ENCODE measurements around the gene PRKD1.
"Not testable (repeated sequence)": the region's sequence is repeated elsewhere in the genome, so short reads cannot be mapped to it uniquely, and the experiment has no call there.

The PRKD1 gene

DNA sequence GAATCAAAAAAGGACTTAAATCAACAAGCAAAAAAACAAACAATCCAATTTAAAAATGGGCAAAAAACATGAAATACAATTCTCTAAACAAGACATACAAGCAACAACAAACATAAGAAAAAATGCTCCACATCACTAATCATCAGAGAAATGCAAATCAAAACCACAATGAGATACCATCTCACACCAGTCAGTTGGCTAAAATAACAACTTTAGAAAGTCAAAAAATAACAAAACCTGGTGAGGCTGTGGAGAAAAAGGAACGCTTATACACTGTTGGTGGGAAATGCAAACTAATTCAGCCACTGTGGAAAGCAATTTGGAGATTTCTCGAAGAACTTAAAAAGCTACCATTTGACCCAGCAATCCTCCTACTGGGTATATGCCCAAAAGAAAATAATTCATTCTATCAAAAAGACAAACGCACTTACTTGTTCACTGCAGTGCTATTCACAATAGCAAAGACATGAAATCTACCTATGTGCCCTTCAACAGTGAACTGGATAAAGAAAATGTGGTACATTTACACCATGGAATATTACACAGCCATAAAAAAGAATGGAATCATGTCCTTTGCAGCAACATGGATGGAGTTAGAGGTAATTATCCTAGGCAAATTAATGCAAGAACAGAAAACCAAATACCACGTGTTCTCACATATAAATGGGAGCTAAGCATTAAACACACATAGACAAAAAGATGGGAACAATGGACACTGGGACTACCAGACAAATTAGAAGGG is 26.9 kb downstream of the PRKD1 start:
- DNase-seq (ENCODE audit: low spot score) = no peak

DNA sequence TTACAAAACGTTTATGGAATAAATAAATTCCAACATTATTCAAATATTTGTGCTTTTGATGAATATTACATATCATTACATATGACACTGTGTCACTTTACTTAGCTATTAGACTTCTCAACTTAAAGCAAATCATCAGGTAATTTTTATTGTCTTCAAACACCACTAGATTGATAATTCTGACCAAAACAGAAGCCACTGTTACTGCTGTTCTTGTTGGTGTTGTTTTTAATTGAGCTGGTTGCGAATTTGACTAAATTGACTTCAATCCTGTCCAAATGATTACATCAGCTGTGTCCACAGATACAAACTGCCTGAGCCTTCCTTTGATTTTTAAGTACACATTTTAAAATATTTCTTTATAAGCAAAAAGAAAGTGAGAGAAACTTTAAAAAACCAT is 29.2 kb downstream of the PRKD1 start:
- no peak for DNase-seq (ENCODE audit: low spot score)

DNA sequence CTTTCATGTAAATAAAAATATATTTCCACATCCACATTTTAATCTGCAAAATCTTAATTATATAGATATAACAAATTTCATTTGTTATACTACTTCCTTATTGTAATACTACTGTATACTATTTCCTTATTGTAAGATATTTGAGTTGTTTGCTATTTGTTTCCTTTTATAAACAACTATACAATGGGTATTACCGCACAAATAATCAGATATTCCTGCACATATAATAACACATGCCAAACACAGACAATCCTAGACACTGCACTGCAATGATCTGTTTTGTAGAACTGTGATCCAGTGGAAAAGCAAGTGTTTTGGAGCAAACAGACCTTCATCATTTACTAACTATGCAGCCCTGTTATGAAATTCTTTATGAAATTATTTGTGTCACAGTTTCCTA is 30.5 kb downstream of the PRKD1 start:
- DNase-seq (ENCODE audit: low spot score) = no peak

DNA sequence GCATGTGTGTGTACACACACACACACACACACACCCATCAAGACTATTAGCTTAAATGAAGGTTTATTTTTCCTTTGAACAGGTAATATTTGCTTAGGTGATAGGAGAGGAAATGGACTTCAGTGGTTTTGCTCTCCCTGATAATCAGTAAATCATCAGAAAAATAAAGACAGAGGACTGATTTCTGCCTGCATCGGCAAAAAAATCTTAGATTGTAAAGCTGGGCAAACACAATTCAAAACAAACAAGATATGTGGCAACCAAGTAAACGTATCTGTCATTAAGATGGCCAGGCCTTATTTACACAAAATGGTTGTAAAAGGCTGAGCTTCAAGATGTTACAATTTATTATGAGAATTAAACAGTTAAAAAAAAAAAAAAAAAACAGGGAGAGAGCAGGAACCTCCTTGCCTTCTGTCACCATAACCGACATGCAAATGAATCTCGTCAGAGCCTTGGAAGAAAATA is 31.3 kb downstream of the PRKD1 start:
- no peak for DNase-seq (ENCODE audit: low spot score)

DNA sequence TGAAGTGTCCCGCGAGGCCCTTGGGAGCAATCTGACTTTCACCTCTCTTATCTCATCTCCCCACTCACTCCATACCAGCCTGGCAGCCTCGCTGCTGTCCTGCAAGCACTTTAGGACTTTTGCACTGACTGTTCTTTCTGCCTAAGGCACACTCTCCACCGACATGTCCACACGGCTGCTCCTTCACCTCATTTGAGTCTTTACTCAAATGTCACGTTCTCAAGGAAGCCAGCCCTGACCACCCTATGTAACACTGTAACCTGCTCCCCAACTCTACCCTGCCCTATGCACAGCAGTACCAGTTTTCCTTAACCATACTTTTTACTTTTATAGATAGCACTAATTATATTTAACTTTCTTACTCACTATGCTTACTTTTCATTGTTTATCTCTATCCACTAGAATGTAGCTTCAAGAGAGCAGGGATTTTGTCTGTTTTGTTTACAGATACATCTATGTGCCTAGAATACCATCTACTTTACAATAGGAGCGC is 32.0 kb downstream of the PRKD1 start:
- DNase-seq (ENCODE audit: low spot score) = no peak

DNA sequence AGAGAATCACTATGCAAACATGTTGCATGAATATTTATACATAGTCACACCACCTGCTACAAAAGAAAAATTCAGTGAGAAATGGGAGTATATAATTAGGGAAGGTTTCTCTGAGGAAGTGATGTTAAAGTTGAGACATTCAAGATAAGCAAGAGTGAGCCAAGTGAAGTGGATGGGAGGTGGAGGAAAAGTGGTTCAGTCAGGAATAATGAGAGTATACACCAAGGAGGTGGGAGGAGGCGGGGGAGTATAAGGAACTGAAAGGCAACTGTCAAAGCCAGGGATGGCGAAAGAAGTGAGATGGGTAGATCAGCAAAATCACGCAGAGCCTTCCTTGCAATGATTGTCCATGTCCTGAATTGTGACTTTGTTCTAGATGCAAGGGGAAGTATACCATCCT is 33.7 kb downstream of the PRKD1 start:
- no peak for DNase-seq (ENCODE audit: low spot score)

DNA sequence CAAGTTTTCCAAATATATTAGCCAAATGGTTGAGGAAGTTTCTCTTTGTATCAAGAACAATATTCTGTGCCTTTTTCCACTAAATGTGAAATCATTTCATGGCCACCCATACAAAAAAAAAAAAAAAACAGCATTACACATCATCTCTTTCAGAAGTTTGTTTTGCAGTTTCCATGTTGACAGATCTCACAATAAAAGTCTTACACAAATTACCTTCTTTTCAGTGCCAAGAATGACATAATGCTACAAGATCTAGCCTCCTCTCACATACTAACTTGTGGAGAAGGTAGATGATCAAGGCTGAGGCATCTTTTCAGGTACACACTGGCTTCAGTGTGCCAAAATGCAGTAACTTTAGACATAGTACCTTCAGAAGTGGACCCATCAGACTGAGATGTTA is 35.3 kb downstream of the PRKD1 start:
- no peak for DNase-seq (ENCODE audit: low spot score)

DNA sequence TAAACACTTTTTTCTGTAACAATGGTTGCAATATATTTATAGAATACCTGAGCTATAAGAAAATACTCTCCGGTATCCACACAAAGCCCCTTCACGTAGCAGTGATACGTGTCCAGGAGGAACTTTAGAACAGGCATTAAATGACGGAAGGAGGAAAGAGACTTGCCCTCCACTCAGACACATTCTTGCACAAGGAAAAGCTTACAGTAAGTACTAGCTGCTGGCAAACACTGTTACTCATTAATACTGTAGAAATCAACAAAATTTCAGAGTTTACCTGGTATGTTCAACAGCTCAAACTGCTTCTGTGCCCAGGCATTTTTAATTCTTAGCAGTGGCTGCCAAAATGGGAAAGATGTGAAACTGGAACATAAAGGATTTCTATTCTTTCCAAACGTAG is 41.7 kb downstream of the PRKD1 start:
- no peak for DNase-seq (ENCODE audit: low spot score)

DNA sequence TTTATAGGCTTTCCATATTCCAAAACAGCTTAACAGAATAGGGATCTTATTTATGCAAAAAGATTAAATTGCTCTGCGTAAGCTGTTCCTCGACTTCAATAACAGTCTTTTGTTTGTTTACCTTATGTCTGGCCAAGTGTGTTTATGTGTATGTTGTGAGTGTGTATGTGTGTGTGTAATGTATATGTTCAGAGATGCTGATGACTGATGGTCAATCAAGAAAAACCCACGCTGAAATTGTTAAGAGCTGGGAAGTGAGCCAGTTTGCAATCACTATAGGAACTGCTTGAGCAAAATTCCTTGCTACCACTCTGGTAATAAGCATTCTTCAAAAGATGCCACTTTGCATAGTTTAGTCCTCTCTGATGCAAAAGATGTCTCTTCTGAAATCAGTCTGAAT is 59.6 kb downstream of the PRKD1 start:
- DNase-seq (ENCODE audit: low spot score) = no peak

DNA sequence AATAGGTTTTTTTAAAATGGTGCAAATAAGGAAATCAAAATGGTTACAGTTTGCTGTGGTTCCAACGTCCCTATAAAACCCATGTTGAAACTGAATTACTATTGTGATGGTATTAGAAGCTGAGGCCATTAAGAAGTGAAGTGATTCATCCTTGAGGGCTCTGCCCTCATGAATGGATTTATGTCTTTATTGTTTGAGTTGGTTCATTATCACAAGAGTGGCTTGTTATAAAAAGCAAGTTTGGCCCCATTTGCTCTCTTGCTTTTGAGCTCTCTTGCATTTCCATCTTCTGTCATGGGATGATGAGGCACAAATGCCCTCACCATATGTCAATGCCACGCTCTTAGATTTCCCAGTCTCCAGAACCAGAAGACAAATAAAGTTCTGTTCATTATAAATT is 62.3 kb downstream of the PRKD1 start:
- no peak for DNase-seq (ENCODE audit: low spot score)

DNA sequence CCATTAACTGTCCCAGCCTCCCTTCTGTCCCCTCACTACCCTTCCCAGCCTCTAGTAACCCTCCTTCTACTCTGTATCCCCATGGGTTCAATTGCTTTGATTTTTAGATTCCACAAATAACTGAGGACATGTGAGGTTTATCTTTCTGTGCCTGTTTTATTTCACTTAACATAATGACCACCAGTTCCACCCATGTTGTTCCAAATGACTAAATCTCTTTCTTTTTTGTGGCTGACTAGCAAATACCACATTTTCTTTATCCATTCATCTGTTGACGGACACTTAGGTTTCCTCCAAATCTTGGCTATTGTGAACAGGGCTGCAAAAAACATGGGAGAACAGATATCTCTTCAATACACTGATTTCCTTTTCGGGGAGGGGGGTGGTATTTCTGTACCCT is 65.7 kb downstream of the PRKD1 start:
- no peak for DNase-seq (ENCODE audit: low spot score)

DNA sequence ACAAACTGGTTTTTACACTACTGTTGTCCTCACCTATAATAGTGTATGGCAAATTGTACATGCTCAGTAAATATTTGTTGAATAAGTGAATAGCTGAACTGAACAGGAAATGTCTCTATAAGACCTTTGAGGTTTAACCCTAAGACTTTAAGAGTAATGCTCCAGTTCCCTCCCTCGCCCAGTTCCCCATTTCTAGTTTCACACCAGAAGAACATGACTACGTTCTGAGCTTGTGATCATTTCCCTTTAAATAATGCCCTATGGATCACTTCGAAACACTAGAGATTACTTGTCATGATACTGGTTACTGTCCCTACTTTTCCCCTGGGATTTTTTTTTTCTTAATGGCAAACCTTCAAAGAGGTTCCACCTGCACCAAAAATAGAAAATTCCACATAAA is 69.3 kb downstream of the PRKD1 start:
- DNase-seq (ENCODE audit: low spot score) = no peak

DNA sequence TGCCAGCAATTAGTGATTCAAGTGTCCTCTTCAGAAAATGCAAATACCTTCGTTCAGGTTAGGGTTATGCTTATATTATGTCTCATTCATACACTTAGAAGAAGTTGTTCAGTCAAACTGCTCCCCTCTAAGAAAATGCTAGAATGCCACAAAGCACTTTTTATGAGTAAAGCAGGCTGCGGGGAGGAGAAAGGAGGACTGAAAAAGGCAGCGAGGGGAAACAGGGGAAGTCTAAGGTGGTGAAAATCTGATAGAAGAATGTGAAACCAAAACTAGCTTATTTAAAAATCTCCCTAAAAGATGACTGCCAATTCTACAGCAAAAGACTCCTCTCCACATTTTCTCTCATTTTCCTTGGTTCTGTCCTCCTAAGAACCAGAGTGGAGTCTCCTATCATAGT is 70.1 kb downstream of the PRKD1 start:
- DNase-seq (ENCODE audit: low spot score) = no peak

DNA sequence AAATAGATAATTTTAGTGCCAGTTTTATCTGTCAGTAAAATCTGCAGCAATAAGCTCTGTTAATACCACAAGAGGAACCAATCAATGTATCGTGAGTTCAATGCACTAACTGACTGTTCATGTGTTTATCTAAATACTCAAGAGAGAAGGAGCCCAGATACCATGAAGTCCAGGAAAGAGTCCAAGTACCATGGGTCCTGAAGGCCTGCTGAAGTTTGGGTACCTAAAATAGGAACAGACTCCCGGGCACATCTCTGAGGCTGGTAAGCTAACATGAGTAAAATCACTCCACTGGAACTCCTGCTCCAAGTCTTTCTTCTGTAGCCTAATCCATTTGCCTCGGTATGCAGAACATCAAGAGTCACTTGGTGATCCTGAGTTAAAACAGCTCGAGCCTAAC is 71.1 kb downstream of the PRKD1 start:
- DNase-seq (ENCODE audit: low spot score) = no peak

DNA sequence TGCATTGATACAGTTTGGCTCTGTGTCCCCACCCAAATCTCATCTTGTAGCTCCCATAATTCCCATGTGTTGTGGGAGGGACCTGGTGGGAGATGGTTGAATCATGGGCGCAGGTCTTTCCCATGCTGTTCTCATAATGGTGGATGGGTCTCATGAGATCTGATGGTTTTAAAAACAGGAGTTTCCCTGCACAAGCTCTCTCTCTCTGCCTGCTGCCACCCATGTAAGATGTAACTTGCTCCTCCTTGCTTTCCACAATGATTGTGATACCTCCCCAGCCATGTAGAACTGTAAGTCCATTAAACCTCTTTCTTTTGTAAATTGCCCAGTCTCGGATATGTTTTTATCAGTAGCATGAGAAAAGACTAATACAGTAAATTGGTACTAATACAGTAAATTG is 74.0 kb downstream of the PRKD1 start:
- DNase-seq (ENCODE audit: low spot score) = not testable (repeated sequence)

DNA sequence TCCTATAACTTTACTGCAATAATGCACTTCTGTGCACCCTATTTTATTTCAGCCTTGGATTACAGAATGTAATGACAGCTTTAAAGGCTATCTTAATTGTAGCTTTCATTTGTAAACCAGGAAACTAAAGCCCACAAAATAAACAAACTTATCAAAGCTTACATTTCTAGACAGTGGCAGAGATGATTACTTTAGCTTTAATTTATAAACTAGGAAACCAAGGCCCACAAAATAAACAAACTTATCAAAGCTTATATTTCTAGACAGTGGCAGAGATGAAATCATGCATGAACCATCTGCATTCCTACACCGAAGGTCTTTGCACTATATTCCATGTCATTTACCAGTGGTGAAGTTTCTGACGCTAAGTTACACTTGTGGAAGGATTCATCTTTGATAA is 74.4 kb downstream of the PRKD1 start:
- DNase-seq (ENCODE audit: low spot score) = no peak

DNA sequence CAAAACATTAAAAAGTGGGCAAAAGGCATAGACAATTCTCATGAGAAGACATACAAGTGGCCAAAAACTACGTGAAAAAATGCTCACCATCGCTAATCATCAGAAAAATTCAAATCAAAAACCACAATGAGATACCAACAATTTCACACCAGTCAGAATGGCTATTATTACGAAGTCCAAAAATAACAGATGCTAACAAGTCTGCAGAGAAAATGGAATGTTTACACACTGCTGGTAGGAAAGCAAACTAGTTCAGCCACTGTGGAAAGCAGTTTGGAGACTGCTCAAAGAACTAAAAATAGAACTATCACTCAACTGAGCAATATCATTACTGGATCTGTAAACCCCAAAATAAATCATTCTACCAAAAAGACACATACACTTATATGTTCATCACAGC is 76.2 kb downstream of the PRKD1 start:
- no peak for DNase-seq (ENCODE audit: low spot score)

DNA sequence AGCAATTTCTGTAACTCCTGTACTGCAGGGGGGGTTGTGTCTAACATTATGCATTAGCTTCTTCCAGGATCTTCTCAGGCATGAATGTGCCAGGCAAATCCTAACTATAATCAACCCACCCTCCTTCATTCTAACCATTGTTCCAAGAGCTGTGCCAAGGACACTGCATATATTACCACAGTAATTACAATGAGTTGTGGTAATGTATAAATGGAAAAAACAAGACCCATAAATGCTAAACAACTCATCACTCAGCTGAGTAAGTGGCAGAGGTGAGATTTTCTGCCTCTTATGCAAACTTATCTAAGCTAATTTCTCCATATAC is 80.6 kb downstream of the PRKD1 start:
- DNase-seq (ENCODE audit: low spot score) = no peak

DNA sequence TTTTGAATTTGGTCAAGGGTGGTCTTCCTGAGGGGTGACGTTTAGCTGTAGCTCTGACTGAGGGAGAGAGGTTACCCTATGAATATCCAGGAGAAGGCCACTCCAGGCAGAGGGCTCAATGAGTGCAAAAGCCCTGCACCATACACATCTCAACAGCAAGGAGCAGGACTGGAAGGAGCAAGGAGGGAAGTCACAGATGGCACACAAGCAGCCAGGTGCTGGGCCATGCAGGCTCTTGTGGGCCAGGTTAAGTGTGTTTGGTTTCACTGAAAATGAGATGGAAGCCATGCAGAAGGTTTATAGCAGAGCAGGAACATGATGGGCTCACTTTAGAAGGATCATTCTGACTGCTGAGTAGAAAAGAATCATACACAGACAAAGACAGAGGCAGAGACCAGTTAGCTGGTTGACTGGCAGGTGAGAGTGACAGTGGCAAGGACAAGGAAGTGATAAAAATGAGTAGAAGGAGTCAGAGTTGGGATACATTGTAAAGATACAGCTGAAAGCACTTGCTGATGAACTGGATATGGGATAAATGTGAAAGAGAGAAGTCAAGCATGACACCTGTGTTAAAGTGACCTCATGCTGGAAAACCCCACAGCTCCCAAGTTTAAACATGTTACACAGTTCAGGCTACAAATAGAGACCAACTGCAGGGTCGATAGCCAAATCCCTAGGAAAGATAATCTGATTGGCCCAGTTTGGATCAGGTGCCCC is 81.2 kb downstream of the PRKD1 start:
- DNase-seq (ENCODE audit: low spot score) = no peak

DNA sequence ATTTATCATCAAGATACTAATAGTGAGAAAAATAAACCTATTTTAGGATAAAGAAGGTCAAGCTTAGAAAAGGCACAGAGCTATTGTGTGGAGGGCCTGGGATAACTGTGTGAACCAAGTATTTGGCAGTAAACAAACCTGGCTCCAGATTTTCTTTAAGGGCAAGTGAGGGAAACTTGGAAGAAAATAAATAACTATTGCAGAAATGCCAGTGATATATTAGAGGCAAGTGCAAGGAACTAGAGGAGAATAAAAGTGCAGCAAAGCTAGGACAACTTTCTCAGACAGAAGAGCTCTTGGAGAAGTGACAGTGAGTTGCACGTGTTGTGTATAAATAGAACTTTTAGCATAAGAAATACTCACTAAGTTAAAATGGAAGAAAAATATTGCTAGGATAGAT is 83.7 kb downstream of the PRKD1 start:
- no peak for DNase-seq (ENCODE audit: low spot score)

DNA sequence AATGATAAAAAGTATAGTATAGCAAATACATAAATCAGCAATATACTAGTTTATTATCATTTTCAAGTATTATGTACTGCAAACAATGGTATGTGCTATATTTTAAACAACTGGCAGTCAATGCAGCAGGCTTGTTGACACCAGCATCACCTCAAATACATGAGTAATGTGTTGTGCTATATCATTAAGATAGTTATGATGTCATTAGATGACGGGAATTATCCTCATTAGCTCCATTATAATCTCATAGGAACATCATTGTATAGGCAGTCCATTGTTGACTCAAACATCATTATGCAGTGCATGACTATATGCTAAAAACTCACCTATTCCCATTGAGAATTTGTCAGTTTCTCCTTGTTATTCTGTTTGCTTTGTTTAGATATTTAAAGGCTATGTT is 85.4 kb downstream of the PRKD1 start:
- DNase-seq (ENCODE audit: low spot score) = no peak

DNA sequence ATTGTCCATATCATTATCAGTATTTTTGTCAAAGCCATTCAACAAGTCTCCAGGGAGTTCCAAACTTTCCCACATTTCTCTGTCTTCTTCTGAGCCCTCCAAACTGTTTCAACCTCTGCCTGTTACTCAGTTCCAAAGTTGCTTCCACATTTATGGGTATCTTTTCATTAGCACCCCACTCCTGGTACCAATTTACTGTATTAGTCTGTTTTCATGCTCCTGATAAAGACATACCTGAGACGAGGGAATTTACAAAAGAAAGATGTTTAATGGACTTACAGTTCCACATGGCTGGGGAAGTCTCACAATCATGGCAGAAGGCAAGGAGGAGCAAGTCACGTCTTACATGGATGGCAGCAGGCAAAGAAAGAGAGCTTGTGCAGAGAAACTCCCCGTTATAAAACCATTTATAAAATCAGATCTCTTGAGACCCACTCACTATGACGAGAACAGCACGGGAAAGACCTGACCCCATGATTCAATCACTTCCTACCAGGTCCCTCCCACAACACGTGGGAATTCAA is 87.2 kb downstream of the PRKD1 start:
- DNase-seq (ENCODE audit: low spot score) = not testable (repeated sequence)

DNA sequence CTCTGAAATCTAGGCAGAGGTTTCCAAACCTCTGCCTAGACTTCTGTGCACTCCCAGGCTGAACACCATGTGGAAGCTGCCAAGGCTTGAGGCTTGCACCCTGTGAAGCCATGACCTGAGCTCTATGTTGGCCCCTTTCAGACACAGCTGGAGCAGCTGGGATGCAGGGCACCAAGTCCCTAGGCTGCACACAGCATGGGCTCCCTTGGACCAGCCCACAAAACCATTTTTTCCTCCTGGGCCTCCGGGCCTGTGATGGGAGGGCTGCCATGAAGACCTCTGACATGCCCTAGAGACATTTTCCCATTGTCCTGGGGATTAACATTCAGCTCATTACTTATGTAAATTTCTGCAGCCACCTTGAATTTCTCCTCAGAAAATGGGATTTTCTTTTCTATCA is 88.0 kb downstream of the PRKD1 start:
- DNase-seq (ENCODE audit: low spot score) = not testable (repeated sequence)

DNA sequence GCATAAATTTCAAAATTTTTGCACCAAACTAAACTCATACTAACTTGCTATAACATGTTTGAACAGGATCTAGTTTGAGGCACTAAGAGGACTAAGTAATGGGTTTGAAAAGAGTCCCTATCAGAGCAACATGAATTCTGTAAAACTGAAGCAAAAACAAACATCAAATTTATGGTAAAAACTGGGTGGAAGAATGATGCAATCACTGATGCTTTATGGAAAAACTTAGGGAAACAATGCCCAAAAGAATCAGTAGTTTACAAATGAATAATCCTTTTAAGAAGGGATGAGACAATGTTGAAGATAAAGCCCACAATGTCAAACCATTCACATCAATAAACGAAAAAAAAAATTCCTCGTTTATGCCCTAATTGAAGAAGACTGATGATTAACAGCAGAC is 88.9 kb downstream of the PRKD1 start:
- DNase-seq (ENCODE audit: low spot score) = no peak
